T-helper 2 cell treated with Interferon-gamma antibody and Interleukin-4, amounts not matched to agents 100 ng/mL and 5 ng/mL, for 36 hours (primary cell): ENCODE measurements around the gene KRTAP10-7. TPM values are rescaled to one million over a fixed set of nuclear protein-coding genes. Genes with fewer than 3 reads are reported as not detected.
"Not testable (repeated sequence)": the region's sequence is repeated elsewhere in the genome, so short reads cannot be mapped to it uniquely, and the experiment has no call there.

Experiments
- intact Hi-C: fragments of 100-400 bp; cut with micrococcal nuclease; formaldehyde crosslinking; loops from one replicate; pipeline ENCODE4 v1.15.1; 2023
- total RNA-seq: library from RNA; stranded (reverse); gene quantifications from 2 replicates; pipeline ENCODE4 v1.2.3, GENCODE V29; 2022

KRTAP10-7 gene
- total RNA-seq, 1 donor from 2014 or later, result not detected

GRCh38 chr21:44611551-44611950 is 11.2 kb downstream of the KRTAP10-7 start:
- intact Hi-C loops, result no loop called here

- intact Hi-C loops, result no loop called here
Measured at GRCh38 chr21:44612029-44612486, 11.7 kb downstream of the KRTAP10-7 start, which contains the start of gene KRTAP10-8. KRTAP10-8 (plus strand) TSS chr21:44612079; CDS start chr21:44612101, 22 bp downstream.

GRCh38 chr21:44612669-44613229 is 12.4 kb downstream of the KRTAP10-7 start:
- intact Hi-C loops, result no loop called here

DNA sequence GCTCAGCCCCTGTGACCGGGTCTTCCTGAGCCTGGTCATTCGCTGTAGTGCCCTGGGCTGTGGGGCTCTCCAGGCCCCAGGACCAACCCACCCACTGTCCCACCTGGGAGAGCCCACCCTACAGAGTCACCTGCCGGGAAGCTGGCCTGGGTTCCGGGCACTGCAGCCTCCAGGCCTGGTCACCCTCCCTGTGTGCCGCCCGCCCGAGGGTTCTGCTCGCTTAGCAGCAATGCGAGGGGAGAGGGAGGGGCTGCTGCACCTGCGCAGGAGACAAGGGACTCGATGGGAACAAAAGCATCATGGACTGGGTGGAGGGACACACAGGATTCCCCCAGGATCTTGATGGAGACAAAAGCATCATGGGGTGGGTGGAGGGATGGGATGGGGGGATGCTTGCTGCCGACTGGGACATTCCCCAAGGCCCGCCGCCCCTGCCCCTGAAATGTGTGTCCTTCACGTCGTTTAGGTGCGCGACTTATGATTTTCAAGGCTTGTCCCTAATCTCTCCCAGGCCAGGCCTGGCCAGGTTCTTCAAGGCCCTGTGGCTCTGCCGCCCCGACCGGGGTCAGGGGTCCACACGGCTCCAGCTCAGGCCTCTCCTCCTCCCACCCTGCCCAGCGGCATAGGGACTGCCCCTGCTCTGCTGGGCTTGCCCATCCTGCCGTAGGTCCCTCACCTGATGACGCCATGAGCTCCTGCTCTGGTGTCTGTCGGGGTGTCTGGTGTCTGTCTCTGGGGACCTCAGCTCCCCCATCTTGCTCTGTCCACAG is 13.2 kb downstream of the KRTAP10-7 start:
- intact Hi-C loops, result no loop called here

DNA sequence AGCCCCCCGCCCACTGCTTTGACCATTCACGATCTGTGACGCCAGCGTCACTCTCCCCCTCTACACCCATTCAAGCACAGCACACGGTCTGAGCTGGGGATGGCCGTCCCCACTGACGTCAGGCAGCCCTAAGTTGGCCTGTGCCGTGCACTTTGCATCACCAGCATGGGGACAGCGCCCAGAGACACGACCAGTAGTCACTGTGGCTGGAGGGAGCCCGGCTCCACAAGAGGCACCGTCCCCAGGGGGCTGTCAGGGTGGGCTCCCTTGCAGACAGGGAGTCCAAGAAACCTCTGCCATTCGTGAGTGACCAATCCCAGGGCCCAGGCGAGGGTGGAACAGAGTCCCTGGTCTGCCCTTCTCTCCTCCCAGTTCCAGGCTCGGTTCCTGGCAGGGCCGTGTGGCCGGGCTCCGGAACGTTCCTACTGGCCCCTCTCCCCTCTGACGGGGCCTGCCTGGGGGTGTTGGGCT is 13.8 kb downstream of the KRTAP10-7 start:
- intact Hi-C loops, result no loop called here

GRCh38 chr21:44614961-44615391 is 14.6 kb downstream of the KRTAP10-7 start:
- intact Hi-C loops, result no loop called here

DNA sequence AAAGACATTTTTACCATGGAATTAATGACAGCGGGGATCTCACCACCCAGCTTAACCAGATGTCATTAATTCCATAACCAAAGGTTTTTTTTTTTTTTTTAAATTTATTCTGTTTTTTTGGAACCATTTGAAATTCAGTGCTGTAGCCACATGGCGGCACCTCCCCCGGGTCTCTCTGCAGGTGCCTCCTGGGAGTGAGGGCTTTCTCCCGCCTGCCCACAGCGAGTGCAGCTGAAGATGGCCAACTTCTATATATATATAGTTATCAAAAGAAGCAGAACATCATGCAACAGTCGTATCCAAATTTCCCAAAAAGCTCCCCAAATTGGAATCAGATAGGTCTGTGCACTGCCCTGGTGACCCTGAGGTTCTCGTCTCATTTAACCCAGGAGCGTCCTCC is 15.1 kb downstream of the KRTAP10-7 start:
- intact Hi-C loops, result no loop called here

DNA sequence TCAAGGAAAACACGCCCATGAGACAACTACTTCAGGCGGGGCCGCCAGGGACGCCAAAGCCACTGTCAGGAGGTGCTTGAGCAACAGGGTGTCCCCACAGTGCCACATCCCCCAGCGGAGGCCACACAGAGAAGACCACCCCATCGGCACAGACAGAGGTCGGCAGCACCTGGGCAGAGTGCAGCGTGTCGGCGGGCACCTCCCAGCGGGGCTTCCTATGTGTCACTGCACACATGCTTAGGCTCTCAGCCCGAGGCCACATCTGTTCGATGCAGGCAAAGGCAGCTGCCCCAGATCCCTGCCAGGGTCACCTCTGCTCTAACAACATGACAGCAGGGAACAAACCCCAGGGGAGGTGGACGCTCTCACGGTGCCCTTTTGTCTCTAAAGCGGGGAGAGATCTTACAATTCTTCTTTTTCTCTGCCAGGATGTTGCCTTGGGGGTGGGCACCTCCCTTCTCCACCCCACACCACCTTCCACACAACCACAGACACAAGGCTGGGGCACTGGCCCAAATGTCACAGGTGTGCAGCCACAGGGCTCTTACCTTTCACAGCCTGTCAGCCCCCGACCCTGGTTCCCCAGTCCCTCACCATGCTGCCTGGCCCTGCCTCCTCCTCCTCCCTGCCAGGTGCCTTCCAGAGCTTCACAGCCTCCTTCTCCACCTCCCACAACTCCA is 15.7 kb downstream of the KRTAP10-7 start:
- intact Hi-C loops, result no loop called here

- intact Hi-C loops, result no loop called here
Measured at GRCh38 chr21:44616591-44616926, 16.2 kb downstream of the KRTAP10-7 start.

- intact Hi-C loops, result no loop called here
Measured at GRCh38 chr21:44617071-44617501, 16.7 kb downstream of the KRTAP10-7 start.

DNA sequence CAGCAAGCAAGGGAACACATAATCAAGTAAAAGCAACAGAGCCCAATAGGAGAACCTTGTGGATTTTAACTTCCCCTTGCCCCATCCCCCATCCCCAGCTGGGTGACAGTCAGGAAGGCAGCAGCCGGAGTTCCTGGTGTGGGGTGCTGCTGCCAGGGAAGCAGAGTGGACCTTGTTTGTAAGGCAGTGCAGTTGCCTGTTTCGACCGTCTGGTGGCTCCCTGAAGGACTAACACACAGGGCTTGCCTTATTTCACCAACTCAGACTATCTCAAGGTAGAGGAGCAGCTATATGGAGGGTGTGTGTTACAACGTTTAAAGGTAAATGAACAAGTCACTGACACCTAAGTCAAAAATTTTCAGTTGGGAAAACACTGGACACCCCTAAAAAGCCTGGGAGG is 18.1 kb downstream of the KRTAP10-7 start:
- intact Hi-C loops, result loop anchor here (2.0 kb wide), 1 partner anchor 38 kb away; the partner anchor contains the start of gene KRTAP12-3

DNA sequence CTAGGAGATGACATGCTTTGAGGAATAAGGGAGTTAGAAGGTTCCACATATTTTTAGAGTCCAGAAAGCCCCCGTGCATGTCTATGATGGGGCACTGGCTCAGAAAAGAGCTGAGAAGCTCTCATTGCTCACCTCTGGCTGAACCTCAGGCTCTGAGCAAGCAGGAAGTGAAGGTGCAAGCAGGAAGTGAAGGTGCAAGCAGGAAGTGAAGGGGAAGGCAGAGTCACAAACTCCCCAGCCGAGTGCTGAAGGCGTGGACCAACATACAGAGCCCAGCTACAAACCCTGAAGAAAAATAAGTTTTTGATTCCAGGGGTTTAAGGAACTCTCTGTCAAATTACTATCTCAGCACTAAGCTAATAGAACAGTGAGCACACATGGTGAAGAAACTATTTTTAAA is 18.5 kb downstream of the KRTAP10-7 start:
- intact Hi-C loops, result loop anchor here (2.0 kb wide), 1 partner anchor 38 kb away; the partner anchor contains the start of gene KRTAP12-3

DNA sequence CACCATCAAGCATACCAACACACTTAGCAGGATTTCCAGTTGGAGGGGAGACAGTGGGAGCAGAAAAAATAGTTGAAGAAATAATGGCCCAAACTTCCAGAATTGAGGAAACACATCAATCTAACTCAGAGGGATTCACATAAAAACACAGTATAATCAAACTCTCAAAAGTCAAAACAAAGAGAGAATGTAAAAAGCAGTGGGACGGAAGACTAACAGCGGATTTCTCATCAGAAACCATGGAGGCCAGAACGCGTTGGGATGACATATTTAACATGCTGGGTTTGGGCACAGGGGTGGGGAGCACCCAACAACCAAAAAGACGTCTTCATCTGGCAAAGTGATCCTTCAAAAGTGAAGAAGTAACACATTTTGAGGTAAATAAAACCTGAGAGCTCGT is 19.5 kb downstream of the KRTAP10-7 start:
- intact Hi-C loops, result loop anchor here (2.0 kb wide), 1 partner anchor 37 kb away; the partner anchor contains the start of gene KRTAP12-3

GRCh38 chr21:44623575-44623974 is 23.2 kb downstream of the KRTAP10-7 start:
- intact Hi-C loops, result no loop called here

- intact Hi-C loops, result no loop called here
Measured at GRCh38 chr21:44625756-44626155, 25.4 kb downstream of the KRTAP10-7 start.

GRCh38 chr21:44626262-44626661 is 25.9 kb downstream of the KRTAP10-7 start:
- intact Hi-C loops, result no loop called here

DNA sequence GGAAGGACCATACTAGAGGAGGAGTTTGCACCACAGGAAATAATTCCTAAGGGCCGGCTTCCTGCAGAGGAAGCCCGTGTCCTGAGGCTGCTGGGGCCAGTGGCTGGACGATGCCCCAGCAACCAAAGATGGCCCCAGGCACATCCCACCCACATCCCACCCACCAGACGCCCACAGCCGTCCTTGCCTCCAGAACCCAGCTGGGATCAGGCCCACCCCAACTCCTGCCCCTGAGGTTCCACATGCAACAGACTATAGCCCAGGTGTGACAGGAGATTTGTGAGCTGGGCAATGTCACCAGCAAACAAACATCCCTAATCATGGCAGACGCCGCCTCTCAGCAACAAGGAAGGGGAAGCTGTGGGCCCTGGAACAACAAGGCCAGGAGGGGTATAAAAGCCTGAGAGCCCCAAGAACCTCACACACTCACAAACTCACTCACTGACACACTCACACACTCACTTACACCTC is 26.3 kb downstream of the KRTAP10-7 start, which contains the start of gene KRTAP10-9:
TSS of gene KRTAP10-9 (plus strand) at position 421 of the 471 bp plus-strand sequence. CDS start 79 bp downstream, outside the sequence.
- intact Hi-C loops, result no loop called here

GRCh38 chr21:44627181-44627822 is 26.9 kb downstream of the KRTAP10-7 start:
- intact Hi-C loops, result not testable (repeated sequence)

DNA sequence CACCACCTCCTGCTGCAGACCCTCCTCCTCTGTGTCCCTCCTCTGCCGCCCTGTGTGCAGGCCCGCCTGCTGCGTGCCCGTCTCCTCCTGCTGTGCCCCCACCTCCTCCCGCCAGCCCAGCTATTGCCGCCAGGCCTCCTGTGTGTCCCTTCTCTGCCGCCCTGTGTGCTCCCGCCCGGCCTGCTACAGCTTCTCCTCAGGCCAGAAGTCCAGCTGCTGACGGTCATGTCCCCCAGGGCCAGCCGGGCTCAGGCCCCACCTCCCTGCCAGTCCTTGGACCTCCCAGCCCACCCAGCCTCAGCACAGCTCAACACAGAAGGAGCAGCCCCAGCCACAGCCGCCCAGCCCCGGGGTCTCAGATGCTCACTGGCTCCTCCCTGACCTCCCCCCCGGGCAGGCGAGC is 27.4 kb downstream of the KRTAP10-7 start:
- intact Hi-C loops, result not testable (repeated sequence)

DNA sequence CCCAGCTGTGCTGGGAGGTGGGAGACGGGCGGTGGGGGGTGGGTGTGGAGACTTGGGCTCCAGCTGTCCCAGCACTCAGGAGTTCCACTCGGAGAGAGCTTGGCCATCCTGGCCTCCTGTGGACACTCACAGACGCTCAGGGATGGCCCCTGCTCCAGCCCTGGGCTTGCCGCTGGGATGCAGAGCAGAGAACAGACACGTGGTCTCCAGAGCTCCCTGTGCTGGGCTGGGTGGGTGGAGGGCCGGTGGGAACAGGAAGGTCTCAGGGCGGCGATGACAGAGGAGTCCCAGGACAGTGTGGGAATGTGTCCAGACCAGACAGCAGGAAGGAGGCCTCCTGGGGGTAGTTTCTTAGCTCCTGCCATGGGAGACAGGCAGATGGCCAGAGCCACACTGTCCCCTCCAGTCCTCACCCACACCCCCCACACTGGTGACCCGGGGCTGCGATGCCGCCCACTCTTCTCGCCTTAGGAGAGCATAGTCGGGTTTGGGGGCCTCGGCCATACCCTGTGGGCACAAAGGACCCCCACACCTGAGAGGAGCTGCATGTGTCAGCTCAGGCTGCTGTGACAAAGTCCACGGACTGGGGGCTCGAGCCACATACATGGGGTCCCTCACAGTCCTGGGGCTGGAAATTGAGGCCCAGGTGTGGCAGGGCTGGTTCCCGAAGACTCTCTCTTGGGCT is 28.5 kb downstream of the KRTAP10-7 start:
- intact Hi-C loops, result no loop called here
